ENCODE data around the gene ZNF407. TPM values are rescaled to one million over a fixed set of nuclear protein-coding genes. Genes with fewer than 3 reads are reported as not detected.
A peak's percentile ranks its signal among the peaks of the same experiment; 100 is the strongest.

The ZNF407 gene
- total RNA-seq, 1 donor: 10.0 TPM

- DNase-seq (ENCODE audit: low read depth in 2 of 3, low spot score in 2 of 3): no peak
Observed at GRCh38 chr18:75063196-75063595, 465.5 kb downstream of the ZNF407 start.

- no peak for DNase-seq (ENCODE audit: low read depth in 2 of 3, low spot score in 2 of 3)
Observed at GRCh38 chr18:75063615-75064512, 466.2 kb downstream of the ZNF407 start.

DNA sequence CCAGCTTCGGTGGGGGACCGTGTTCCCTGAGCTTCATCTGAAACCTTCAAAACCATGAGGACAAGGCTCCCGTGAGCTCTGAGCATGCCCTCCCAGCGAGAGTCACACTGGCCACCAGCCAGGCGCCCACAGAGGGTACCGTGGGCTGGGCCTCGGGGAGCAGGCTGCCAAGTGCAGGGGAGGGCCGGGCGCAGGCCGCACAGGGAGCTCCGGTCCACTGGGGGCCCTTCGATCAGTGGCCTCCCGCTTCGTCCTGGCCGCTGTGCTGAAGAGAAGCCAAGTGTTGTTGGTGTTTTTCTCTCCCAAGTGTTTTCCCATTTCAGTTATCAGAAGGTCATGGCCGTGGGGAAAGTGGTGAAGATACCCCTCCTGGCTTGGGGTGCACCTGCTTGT is 466.8 kb downstream of the ZNF407 start:
- no peak for DNase-seq (ENCODE audit: low read depth in 2 of 3, low spot score in 2 of 3)

- DNase-seq (ENCODE audit: low read depth in 2 of 3, low spot score in 2 of 3): no peak
Observed at GRCh38 chr18:75065251-75066000, 467.8 kb downstream of the ZNF407 start.

- no peak for DNase-seq (ENCODE audit: low read depth in 2 of 3, low spot score in 2 of 3)
Observed at GRCh38 chr18:75066021-75066880, 468.6 kb downstream of the ZNF407 start.

DNA sequence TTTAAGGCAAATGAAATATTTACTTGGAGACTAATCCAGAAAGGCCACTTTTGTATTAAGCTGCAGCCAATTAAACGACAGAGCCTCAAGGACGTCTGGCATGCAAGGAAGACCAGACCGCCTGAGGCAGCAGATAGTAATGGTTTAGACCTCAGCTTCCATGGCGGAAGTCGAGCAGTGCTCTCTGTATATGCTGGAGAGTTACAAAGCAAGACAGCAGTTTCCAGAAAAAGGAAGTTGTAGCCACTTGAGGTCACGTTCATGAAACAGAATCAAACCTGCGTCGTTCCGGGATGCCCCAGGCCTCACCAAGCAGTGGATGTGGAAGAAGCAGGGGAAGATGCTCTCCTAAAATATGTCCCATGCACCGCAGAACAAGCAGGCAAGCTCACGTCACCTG is 469.3 kb downstream of the ZNF407 start:
- DNase-seq (ENCODE audit: low read depth in 2 of 3, low spot score in 2 of 3): peak in 1 of 3 donors; percentile 23

- no peak for DNase-seq (ENCODE audit: low read depth in 2 of 3, low spot score in 2 of 3)
Observed at GRCh38 chr18:75067996-75068645, 470.5 kb downstream of the ZNF407 start.

DNA sequence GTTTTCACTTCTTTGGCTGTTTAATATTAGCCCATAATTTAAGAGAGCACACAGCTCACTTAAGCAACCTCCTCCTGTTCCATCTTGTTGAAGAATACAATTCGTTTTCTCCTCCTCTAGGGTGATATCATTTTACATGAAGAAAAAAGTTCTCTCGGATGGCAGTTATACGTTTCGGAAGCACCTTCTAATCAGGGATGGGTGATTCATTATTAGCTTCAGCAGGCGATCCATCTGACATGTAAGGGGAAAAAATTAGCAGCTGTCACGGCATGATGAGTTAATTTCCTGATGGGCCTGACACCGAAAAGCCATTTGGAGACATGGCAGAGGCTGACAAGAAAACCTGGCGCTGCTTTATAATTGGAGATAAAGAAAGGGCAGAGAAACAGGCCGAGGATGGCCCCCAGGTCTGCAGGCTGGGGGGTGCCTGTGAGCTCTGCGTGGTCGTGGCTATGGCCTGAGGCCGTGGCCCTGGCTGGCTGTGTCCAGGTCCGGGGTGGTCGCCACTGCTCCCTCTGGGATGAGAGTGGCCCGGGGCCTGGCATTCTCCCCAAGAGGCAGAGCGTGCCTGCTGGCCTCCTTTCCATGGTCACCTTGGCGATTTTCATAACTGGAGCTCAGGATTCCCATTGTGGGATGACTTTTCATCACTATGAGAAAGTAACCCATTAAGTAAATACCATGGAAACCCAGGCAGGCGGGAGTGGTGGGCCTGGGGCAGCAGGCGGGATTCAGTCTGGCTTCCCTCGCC is 471.2 kb downstream of the ZNF407 start:
- no peak for DNase-seq (ENCODE audit: low read depth in 2 of 3, low spot score in 2 of 3)

DNA sequence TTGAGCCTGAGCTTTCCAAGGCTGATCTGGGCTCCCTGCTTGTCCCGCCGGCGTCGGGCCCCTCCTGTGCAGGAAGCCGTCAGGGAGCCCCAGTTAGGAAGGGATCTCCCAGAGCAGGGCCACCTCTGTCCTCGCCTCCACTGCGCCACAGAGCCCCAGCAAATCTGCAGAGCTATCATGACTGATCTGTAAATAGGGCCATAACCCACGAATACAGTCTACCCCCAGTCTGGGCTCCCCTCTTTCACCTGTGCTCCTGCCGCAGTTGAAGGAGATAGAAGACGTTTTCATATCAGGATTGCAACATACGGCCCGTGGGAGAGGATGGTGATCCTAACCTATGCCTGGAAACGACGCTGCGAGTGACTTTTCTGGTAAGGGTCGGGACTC is 472.6 kb downstream of the ZNF407 start:
- DNase-seq (ENCODE audit: low read depth in 2 of 3, low spot score in 2 of 3): no peak

DNA sequence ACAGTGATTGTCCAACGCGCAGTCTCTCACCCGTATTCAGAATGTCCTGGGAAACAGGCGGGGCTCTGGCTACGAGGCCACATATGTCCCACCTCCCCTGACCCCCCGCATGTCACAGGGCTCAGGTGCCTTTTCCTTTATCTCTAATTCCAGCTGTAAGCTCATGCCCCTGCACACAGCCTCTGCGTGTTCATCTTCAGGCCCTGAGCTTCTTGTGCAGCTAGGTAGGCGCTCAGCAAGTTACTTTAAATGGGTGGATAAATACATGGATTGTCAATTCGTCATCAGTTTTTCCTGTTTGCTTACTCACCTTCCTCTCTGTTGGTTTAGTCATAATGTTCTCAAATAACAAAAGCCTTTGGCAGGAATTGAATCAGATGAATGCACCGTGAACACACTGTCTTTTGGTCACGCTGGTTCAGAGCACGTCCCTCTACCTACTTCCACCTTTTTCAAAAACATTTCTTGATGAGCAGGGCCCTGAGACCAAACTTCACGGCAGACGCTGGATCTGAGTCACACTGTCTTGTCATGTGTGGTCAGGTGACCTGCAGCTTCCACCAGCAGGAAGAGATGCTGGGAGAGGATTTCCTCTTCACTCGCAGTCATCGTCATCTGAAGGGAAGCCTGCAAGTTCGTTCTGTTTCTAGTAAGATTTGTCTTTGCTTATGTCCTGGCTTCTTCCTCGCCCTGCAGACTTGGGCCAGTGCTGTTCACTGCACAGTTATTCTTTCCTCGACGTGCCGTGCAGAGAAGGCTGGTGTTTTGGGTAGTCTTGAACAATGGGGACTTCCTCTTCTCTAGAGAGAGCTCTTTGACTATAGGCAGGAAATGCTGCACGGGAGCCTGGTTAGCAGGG is 473.2 kb downstream of the ZNF407 start:
- peak; percentile 44 to 63 (median 57) for DNase-seq (ENCODE audit: low read depth in 2 of 3, low spot score in 2 of 3)

GRCh38 chr18:75071484-75071785 is 473.8 kb downstream of the ZNF407 start:
- DNase-seq (ENCODE audit: low read depth in 2 of 3, low spot score in 2 of 3): no peak

- DNase-seq (ENCODE audit: low read depth in 2 of 3, low spot score in 2 of 3): no peak
Observed at GRCh38 chr18:75071866-75072671, 474.4 kb downstream of the ZNF407 start.

- DNase-seq (ENCODE audit: low read depth in 2 of 3, low spot score in 2 of 3): no peak
Observed at GRCh38 chr18:75072672-75073371, 475.2 kb downstream of the ZNF407 start.

DNA sequence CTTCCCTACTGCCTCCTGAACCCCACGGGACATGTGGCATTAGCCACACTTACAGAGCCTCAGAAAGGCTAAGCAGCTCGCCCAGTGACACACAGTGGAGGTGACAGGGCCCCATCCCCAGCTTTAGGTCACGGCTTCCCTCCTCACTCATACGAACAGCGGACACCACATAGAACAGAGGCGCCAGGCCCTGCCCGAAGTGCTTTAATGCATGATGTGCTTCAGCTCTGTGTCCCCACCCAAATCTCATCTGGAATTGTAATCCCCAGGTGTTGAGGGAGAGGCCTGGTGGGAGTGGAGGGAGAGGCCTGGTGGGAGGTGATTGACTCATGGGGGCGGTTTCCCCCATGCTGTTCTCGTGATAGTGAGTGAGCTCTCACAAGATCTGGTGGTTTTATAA is 476.0 kb downstream of the ZNF407 start:
- DNase-seq (ENCODE audit: low read depth in 2 of 3, low spot score in 2 of 3): no peak

DNA sequence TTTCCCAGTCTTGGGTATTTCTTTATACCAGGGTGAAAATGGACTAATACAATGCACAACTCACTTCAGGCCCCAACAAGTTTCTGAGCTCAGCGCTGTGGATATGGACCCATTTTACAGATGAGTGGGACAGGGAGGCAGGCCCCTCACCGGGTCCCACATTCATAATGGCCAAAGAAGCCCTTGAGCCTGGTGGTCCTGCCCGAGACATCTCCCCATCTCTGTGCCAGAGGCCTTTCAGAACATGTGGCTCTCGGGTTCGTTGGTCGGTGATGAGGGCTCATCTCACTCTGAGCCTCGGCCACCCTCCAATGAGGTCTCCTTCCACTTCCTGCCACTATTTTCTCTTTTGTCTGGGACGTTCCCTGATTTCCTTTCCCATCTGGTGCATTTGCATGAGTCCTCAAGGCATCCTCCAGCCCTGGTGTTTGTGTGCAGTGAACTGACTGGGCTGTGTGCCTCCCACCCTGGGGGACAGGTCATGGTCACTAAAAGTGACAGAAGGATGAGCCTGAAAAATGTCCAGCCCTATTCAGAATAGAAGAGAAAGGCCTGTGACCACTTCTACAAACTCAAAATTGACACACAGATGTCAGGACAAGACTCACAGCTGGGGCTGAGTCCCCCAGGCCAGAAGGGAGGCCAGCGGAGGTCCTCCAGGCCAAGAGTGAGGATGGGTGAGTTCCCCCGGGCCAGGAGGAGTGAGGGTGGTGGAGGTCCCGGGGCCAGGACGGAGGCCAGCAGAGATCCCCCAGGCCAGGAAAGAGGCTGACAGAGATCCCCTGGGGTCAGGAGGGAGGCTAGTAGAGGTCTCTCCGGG is 476.7 kb downstream of the ZNF407 start:
- no peak for DNase-seq (ENCODE audit: low read depth in 2 of 3, low spot score in 2 of 3)

GRCh38 chr18:75075016-75075305 is 477.3 kb downstream of the ZNF407 start:
- DNase-seq (ENCODE audit: low read depth in 2 of 3, low spot score in 2 of 3): no peak

DNA sequence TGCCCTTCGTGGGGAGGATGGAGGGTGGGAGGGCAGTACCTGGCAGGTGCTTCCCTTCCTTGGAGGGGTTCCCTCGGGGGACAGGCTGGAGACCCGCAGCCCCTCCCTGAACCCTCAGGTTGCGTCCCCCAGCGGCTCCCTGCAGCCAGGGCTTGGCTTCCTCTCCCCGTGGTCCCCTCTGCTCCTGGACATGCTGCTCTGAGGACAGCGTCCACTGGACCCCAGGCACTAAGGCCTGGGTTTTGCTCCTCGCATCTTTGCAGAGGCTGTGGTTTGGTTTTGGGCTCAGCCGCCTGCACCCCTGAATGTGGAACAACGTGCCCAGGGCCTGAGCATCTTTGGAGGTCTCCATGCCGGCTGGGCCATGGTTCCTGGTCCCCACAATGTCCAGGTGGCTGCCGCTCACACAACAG is 477.8 kb downstream of the ZNF407 start:
- DNase-seq (ENCODE audit: low read depth in 2 of 3, low spot score in 2 of 3): no peak

Measured in hematopoietic multipotent progenitor cell (in vitro differentiated cells).